Liver (tissue), 3 donors: Measurements from ENCODE around the gene LEAP2.

ENCODE experiments used
- CTCF ChIP-seq: fragments of 150-350 bp; IDR thresholded peaks from 2 replicates; pipeline ENCODE4 v1.5.1; 2017; ENCODE audit warnings: improper control_type of control experiment, low read depth, low read length; ENCODE audit not compliant: missing input control
- GABPA ChIP-seq, 2 donors: IDR thresholded peaks in 1 of 2; conservative IDR thresholded peaks in 1 of 2; 2 replicates each; pipeline ENCODE4 v1.6.1; 2016; ENCODE audit warnings: antibody characterized with exemption in 2 of 2, mild to moderate bottlenecking in 1 of 2, moderate library complexity in 1 of 2
- JUND ChIP-seq, 2 donors: IDR thresholded peaks; 2 replicates each; pipeline ENCODE4 v1.6.1; 2016; ENCODE audit warnings: antibody characterized with exemption in 2 of 2
- MAX ChIP-seq: IDR thresholded peaks from 2 replicates; pipeline ENCODE4 v1.6.1; 2016; ENCODE audit warnings: antibody characterized with exemption
- REST ChIP-seq: IDR thresholded peaks from 2 replicates; pipeline ENCODE4 v1.6.1; 2016; ENCODE audit warnings: antibody characterized with exemption, mild to moderate bottlenecking
- TAF1 ChIP-seq: conservative IDR thresholded peaks from 2 replicates; pipeline ENCODE4 v1.6.1; 2016; ENCODE audit warnings: antibody characterized with exemption, mild to moderate bottlenecking
- YY1 ChIP-seq: IDR thresholded peaks from 2 replicates; pipeline ENCODE4 v1.6.1; 2016; ENCODE audit warnings: antibody characterized with exemption, mild to moderate bottlenecking
- ZBTB33 ChIP-seq: IDR thresholded peaks from 2 replicates; pipeline ENCODE4 v1.6.1; 2016; ENCODE audit warnings: antibody characterized with exemption
- donor health status: healthy.
- donor health status: healthy.

- TF ChIP-seq CTCF (no peak), MAX (no peak), JUND (IDR thresholded peaks at IDR 0.05) (no peak), ZBTB33 (no peak), GABPA (IDR thresholded peaks at IDR 0.05 in 1 of 2, conservative IDR thresholded peaks at IDR 0.05 in 1 of 2) (no peak), REST (no peak), TAF1 (no peak), YY1 (no peak)
Observed at GRCh38 chr5:132853790-132854189, 19.7 kb upstream of the LEAP2 start.
